Measurements from ENCODE around the gene CRTAC1. TPM values are rescaled to one million over a fixed set of nuclear protein-coding genes. Genes with fewer than 3 reads are reported as not detected.

The CRTAC1 gene
- total and polyA plus RNA-seq, 9 of the 15 experiments (the other 6 are each of a cell fraction or from before 2014, with no cell fraction given): not detected

DNA sequence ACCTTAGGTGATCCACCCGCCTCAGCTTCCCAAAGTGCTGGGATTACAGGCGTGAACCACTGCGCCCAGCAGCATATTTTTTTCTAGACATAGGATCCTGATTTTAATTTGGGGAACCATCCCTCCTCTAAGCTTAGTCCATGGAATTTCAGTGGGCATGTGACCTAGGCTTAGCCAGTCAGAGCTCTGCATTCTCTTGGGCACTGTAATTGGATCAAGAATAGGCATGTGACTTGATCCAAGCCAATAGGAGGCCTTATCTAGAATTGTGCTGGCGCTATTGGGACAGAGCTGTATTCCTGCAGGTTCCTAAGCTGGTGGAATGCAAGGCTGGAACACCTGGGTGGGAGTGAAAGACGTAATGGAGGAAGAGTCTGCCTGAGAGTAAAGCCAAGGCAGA, 36.7 kb upstream of the CRTAC1 start:
- Histone ChIP-seq H3K79me2 (ENCODE audit: control insufficient read depth, insufficient read depth, low read length) (no peaks in the 10 kb centered on the region), H3K9ac (ENCODE audit: insufficient read depth in 1 of 2, low read depth in 2 of 2, low read length in 2 of 2) (no peak overlapping the region), H3K36me3 (ENCODE audit: control insufficient read depth, insufficient read depth, low read length) (no peaks in the 10 kb centered on the region), H3K4me3 (no peak overlapping the region), H3K9me1 (ENCODE audit: control insufficient read depth, insufficient read depth, low read length) (no peaks in the 10 kb centered on the region), H3K4me2 (ENCODE audit: insufficient read depth, low read length) (no peak overlapping the region), H4K20me1 (replicated peaks; ENCODE audit: control insufficient read depth, insufficient read depth, low read length) (no peaks in the 10 kb centered on the region), H3K9me3 (replicated peaks; ENCODE audit: control insufficient read depth, insufficient read depth, low read depth, low read length) (no peaks in the 10 kb centered on the region), H3K27ac (ENCODE audit: extremely low read depth, low read depth, low read length) (no peak overlapping the region), H3K4me1 (replicated peaks in 1 of 2; ENCODE audit: control insufficient read depth in 2 of 2, insufficient read depth in 2 of 2, low read length in 2 of 2) (no peaks in the 10 kb centered on the region), H3K27me3 (ENCODE audit: control insufficient read depth in 2 of 2, insufficient read depth in 2 of 2, low read length in 2 of 2) (no peaks in the 10 kb centered on the region; a peak in 1 of 5 replicates), H2AFZ (ENCODE audit: low read depth, low read length) (no peak overlapping the region)
- FAIRE-seq (no peak), DNase-seq (ENCODE audit: extremely low read depth in 1 of 4, low spot score in 3 of 4) (no peak), ATAC-seq (no peak)
- in situ Hi-C loops (cut with MboI) (no loop called here), intact Hi-C loops (cut with micrococcal nuclease) (no loop called here)
- WGBS (ENCODE audit: insufficient coverage, low coverage, missing lambda C conversion rate): 0% methylated on average over 4 of the region's 5 CpGs
- ChIA-PET POLR2A (no interaction called here), CTCF (ENCODE audit: low intra/inter-chr PET ratio) (no interaction called here)
- TF ChIP-seq, protein P1, sequence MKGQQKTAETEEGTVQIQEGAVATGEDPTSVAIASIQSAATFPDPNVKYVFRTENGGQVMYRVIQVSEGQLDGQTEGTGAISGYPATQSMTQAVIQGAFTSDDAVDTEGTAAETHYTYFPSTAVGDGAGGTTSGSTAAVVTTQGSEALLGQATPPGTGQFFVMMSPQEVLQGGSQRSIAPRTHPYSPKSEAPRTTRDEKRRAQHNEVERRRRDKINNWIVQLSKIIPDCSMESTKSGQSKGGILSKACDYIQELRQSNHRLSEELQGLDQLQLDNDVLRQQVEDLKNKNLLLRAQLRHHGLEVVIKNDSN (CRISPR knock-in tag; IDR thresholded peaks at IDR 0.05): peak; percentile 49; the same call in 1 of the 2 replicates
- TF ChIP-seq ZNF174 (CRISPR knock-in tag; IDR thresholded peaks at IDR 0.05) (no peak), RAD51 (IDR thresholded peaks at IDR 0.05; ENCODE audit: borderline replicate concordance, low read depth) (peak; percentile 60; the same call in 1 of the 2 replicates), ATF1 (CRISPR knock-in tag; IDR thresholded peaks at IDR 0.05) (no peak), ATF1 (tag; IDR thresholded peaks at IDR 0.05) (no peak)
- TF ChIP-seq, protein P2, sequence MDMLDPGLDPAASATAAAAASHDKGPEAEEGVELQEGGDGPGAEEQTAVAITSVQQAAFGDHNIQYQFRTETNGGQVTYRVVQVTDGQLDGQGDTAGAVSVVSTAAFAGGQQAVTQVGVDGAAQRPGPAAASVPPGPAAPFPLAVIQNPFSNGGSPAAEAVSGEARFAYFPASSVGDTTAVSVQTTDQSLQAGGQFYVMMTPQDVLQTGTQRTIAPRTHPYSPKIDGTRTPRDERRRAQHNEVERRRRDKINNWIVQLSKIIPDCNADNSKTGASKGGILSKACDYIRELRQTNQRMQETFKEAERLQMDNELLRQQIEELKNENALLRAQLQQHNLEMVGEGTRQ (CRISPR knock-in tag; IDR thresholded peaks at IDR 0.05): peak; percentile 54
- no TSS peak for BruUV-seq (replicated peaks)

DNA sequence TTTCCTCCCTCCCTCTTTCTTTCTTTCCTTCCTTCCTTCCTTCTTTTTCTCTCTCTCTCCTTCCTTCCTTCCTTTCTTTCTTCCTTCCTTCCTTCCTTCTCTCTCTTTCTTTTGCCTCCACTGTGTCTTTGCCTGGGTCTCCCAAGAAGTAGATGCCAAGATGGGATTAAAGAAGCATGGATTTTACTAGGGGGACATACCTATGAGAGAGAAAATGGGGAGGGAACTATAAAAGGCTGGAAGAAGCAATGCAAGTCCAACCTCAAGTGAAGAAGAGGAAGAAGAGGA, 33.3 kb upstream of the CRTAC1 start:
- in situ Hi-C loops (cut with MboI) (no loop called here), intact Hi-C loops (cut with micrococcal nuclease) (no loop called here)
- Histone ChIP-seq H3K27ac (ENCODE audit: extremely low read depth, low read depth, low read length) (no peak overlapping the region), H3K4me2 (ENCODE audit: insufficient read depth, low read length) (no peak overlapping the region), H3K4me3 (no peak overlapping the region), H3K27me3 (ENCODE audit: control insufficient read depth in 2 of 2, insufficient read depth in 2 of 2, low read length in 2 of 2) (peaks cover 0 to 6% of the 10 kb centered on the region in 2 experiments; a peak in 1 of 5 replicates), H3K9me1 (ENCODE audit: control insufficient read depth, insufficient read depth, low read length) (no peaks in the 10 kb centered on the region), H3K4me1 (replicated peaks in 1 of 2; ENCODE audit: control insufficient read depth in 2 of 2, insufficient read depth in 2 of 2, low read length in 2 of 2) (no peaks in the 10 kb centered on the region), H3K79me2 (ENCODE audit: control insufficient read depth, insufficient read depth, low read length) (no peaks in the 10 kb centered on the region), H2AFZ (ENCODE audit: low read depth, low read length) (no peak overlapping the region), H4K20me1 (replicated peaks; ENCODE audit: control insufficient read depth, insufficient read depth, low read length) (no peaks in the 10 kb centered on the region), H3K9me3 (replicated peaks; ENCODE audit: control insufficient read depth, insufficient read depth, low read depth, low read length) (no peaks in the 10 kb centered on the region), H3K9ac (ENCODE audit: insufficient read depth in 1 of 2, low read depth in 2 of 2, low read length in 2 of 2) (no peak overlapping the region), H3K36me3 (ENCODE audit: control insufficient read depth, insufficient read depth, low read length) (no peaks in the 10 kb centered on the region)
- BruUV-seq (replicated peaks): no TSS peak
- TF ChIP-seq, protein P3, sequence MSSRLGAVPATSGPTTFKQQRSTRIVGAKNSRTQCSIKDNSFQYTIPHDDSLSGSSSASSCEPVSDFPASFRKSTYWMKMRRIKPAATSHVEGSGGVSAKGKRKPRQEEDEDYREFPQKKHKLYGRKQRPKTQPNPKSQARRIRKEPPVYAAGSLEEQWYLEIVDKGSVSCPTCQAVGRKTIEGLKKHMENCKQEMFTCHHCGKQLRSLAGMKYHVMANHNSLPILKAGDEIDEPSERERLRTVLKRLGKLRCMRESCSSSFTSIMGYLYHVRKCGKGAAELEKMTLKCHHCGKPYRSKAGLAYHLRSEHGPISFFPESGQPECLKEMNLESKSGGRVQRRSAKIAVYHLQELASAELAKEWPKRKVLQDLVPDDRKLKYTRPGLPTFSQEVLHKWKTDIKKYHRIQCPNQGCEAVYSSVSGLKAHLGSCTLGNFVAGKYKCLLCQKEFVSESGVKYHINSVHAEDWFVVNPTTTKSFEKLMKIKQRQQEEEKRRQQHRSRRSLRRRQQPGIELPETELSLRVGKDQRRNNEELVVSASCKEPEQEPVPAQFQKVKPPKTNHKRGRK (tag; IDR thresholded peaks at IDR 0.05): peak; percentile 75
- no peak for TF ChIP-seq ZNF780A (CRISPR knock-in tag; IDR thresholded peaks at IDR 0.05)
- ChIA-PET CTCF (ENCODE audit: low intra/inter-chr PET ratio) (no interaction called here), POLR2A (interaction anchor here (0.7 kb wide), 1 partner anchor 12 kb away, joined by 3 read pairs; no protein-coding TSS in a partner anchor)
- DNase-seq (ENCODE audit: extremely low read depth in 1 of 4, low spot score in 3 of 4): no peak
- ATAC-seq: no peak
- no peak for FAIRE-seq
